ENCODE data around the gene CLIP1. TPM values are rescaled to one million over a fixed set of nuclear protein-coding genes. Genes with fewer than 3 reads are reported as not detected.

Gene CLIP1
- total RNA-seq, 4 donors from 2014 or later: 48.2 to 134 (median 96.8) TPM

DNA sequence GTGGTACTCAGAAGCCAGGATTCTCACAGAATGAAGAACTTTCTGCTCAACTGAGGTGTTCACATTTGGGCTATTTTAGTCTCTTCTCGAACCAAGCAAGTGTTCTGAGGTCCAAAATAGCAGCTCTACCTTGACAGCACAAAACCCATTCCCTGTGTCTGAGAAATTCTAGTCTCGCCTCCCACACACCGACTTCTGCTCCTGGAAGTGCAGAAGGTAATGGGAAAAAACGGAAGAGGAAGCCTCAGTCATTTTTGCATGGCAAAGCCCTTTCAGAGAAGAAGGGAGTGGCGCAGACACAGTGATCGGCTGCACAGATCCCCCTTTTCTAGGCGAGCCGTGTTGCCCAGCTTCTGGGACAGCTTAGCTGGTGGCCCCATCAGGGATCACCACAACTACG lies 125.0 kb downstream of the CLIP1 start:
- DNase-seq: no peak
- no peak for TF ChIP-seq POLR2A (IDR thresholded peaks at IDR 0.05)
- TF ChIP-seq, protein P1, sequence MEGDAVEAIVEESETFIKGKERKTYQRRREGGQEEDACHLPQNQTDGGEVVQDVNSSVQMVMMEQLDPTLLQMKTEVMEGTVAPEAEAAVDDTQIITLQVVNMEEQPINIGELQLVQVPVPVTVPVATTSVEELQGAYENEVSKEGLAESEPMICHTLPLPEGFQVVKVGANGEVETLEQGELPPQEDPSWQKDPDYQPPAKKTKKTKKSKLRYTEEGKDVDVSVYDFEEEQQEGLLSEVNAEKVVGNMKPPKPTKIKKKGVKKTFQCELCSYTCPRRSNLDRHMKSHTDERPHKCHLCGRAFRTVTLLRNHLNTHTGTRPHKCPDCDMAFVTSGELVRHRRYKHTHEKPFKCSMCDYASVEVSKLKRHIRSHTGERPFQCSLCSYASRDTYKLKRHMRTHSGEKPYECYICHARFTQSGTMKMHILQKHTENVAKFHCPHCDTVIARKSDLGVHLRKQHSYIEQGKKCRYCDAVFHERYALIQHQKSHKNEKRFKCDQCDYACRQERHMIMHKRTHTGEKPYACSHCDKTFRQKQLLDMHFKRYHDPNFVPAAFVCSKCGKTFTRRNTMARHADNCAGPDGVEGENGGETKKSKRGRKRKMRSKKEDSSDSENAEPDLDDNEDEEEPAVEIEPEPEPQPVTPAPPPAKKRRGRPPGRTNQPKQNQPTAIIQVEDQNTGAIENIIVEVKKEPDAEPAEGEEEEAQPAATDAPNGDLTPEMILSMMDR (IDR thresholded peaks at IDR 0.05): no peak
- no peak overlapping the region for H3K27ac ChIP-seq
- H3K4me3 ChIP-seq: no peak overlapping the region
- no peaks in the 10 kb centered on the region for H3K9me3 ChIP-seq
- H3K36me3 ChIP-seq: no peaks in the 10 kb centered on the region
- H3K27me3 ChIP-seq: no peaks in the 10 kb centered on the region
- intact Hi-C loops (cut with DNase I; ENCODE audit: low total_unique reads): no loop called here
- H3K4me1 ChIP-seq: no peaks in the 10 kb centered on the region

DNA sequence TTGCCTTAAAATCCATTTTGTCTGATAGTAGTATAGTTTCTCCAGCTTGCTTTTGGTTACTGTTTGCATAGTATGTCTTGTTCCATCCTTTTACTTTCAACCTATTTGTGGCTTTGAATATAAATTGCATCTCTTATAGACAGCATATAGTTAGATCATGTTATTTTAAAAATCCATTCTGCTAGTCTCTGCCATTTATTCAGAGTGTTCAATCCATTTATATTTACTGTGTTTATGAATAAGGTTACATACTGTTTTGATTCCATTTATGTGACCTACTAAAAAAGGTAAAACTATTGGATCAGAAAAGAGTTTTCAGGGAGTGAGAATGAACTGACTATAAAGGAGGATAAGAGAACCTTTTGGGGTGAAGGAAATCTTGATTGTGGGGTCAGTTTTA lies 126.6 kb downstream of the CLIP1 start:
- no peaks in the 10 kb centered on the region for H3K27me3 ChIP-seq
- intact Hi-C loops (cut with DNase I; ENCODE audit: low total_unique reads): no loop called here
- no peaks in the 10 kb centered on the region for H3K4me1 ChIP-seq
- H3K27ac ChIP-seq: no peak overlapping the region
- H3K4me3 ChIP-seq: no peak overlapping the region
- H3K36me3 ChIP-seq: no peaks in the 10 kb centered on the region
- TF ChIP-seq POLR2A (IDR thresholded peaks at IDR 0.05): no peak
- TF ChIP-seq, protein P1 (IDR thresholded peaks at IDR 0.05): no peak
- no peaks in the 10 kb centered on the region for H3K9me3 ChIP-seq
- DNase-seq: no peak

DNA sequence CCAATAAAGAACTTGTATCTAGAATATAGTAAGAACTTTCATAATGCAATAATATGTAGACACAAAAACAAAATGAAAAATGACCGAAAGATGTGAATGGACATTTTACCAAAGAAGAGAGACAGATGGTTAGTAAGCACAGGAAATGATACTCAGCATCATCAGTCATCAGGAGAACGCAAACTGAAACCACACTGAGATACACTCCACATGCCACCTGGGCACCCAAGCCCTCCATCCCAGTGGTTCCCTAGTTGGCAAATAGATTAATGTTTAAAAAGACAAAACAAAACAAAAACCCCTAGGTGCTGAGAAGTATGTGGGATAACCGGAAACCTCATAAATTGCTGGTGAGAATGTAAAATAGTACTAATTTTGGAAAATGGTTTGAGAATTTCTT lies 129.4 kb downstream of the CLIP1 start:
- H3K4me3 ChIP-seq: no peak overlapping the region
- TF ChIP-seq, protein P1 (IDR thresholded peaks at IDR 0.05): no peak
- TF ChIP-seq POLR2A (IDR thresholded peaks at IDR 0.05): no peak
- intact Hi-C loops (cut with DNase I; ENCODE audit: low total_unique reads): no loop called here
- no peaks in the 10 kb centered on the region for H3K36me3 ChIP-seq
- H3K27ac ChIP-seq: no peak overlapping the region
- no peak for DNase-seq
- no peaks in the 10 kb centered on the region for H3K4me1 ChIP-seq
- H3K9me3 ChIP-seq: no peaks in the 10 kb centered on the region
- H3K27me3 ChIP-seq: no peaks in the 10 kb centered on the region

DNA sequence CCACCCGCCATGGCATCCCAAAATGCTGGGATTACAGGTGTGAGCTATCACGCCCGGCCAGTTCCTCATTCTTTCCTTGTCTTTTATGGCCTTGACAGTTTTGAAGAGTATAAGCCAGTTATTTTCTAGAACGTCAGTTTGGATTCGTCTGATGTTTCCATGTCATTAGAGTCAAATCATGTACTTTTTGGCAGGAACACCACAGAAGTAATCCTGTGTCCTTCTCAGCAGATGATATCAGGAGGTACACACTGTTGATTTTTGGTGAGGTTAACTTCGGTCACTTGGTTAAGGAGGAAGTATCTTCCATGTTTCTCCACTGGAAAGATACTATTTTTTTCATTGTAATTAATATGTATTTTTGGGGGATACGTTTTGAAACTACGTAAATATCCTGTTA lies 131.0 kb downstream of the CLIP1 start:
- no peaks in the 10 kb centered on the region for H3K4me1 ChIP-seq
- intact Hi-C loops (cut with DNase I; ENCODE audit: low total_unique reads): no loop called here
- DNase-seq: no peak
- TF ChIP-seq POLR2A (IDR thresholded peaks at IDR 0.05): no peak
- TF ChIP-seq, protein P1 (IDR thresholded peaks at IDR 0.05): no peak
- no peak overlapping the region for H3K27ac ChIP-seq
- no peaks in the 10 kb centered on the region for H3K36me3 ChIP-seq
- no peaks in the 10 kb centered on the region for H3K27me3 ChIP-seq
- H3K9me3 ChIP-seq: no peaks in the 10 kb centered on the region
- H3K4me3 ChIP-seq: no peak overlapping the region

DNA sequence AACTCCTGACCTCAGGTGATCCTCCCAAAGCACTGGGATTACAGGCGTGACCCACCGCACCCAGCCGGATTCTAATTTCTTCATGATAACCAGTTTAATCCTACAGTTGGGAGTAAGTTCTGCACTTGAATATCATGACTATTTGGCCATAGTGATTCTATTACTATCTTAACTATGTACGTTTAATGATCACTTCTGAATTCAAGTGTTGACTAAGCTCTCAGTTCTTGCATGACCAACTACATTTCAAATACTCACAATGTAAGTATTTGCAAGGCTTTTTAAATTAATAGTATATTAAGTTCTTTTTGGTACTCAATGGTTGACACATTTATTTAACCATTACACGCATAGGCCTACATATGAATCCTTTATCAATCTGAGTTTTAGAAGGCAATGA lies 138.8 kb downstream of the CLIP1 start:
- Histone ChIP-seq H3K36me3 (no peaks in the 10 kb centered on the region), H3K27me3 (no peaks in the 10 kb centered on the region), H3K27ac (no peak overlapping the region), H3K4me1 (no peaks in the 10 kb centered on the region), H3K9me3 (no peaks in the 10 kb centered on the region), H3K4me3 (no peak overlapping the region)
- no peak for DNase-seq
- TF ChIP-seq, protein P1 (IDR thresholded peaks at IDR 0.05): no peak
- no peak for TF ChIP-seq POLR2A (IDR thresholded peaks at IDR 0.05)
- intact Hi-C loops (cut with DNase I; ENCODE audit: low total_unique reads): no loop called here

All from uterus (tissue), 4 donors.